Activated naive CD8-positive, alpha-beta T cell treated with anti-CD3 and anti-CD28 coated beads, Interleukin-2, amount 50 U/mL, for 24 hours (primary cell): ENCODE data around the gene ST6GALNAC3.
"Not testable (repeated sequence)": the region's sequence is repeated elsewhere in the genome, so short reads cannot be mapped to it uniquely, and the experiment has no call there.

Experiments
- ATAC-seq: fragments of 150-1000 bp; cut with Tn5 transposase; one replicate; pipeline ENCODE4 v1.10.0; 2021
- DNase-seq: peaks from one replicate; pipeline ENCODE4 v3.0.0; 2021
- H3K27ac Mint-ChIP-seq: one replicate; pipeline ENCODE4 v1.8.0; 2021; ENCODE audit warnings: mild to moderate bottlenecking, mixed read lengths
- H3K27me3 Mint-ChIP-seq: one replicate; pipeline ENCODE4 v1.8.0; 2021; ENCODE audit warnings: mixed read lengths
- H3K36me3 Mint-ChIP-seq: one replicate; pipeline ENCODE4 v1.8.0; 2021; ENCODE audit warnings: low read depth, mixed read lengths
- H3K4me1 Mint-ChIP-seq: one replicate; pipeline ENCODE4 v1.8.0; 2021; ENCODE audit warnings: mixed read lengths
- H3K4me3 Mint-ChIP-seq: one replicate; pipeline ENCODE4 v1.8.0; 2021; ENCODE audit warnings: mild to moderate bottlenecking, moderate library complexity, mixed read lengths
- H3K9me3 Mint-ChIP-seq: one replicate; pipeline ENCODE4 v1.8.0; 2021; ENCODE audit warnings: mixed read lengths

The ST6GALNAC3 gene

DNA sequence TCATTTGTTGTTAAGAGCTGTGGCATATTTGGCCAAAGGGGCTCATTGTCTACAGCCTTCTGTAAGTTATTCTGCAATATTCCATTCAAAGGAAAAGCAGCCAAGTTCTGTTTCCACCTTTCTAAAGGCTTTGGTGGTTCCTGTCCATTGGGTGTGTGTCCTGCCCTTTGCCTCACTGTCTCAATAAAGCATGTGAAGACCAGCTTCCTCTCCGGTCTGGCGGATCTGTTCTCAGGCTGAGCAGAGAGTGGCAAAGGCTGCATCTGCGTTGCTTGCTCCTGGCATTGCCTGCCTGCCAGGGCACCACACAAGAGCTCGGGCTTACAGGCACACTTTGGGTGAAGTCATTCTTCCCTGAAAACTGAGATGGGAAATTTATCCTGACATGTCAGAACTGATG is 34.9 kb downstream of the ST6GALNAC3 start:
- DNase-seq (no peak), ATAC-seq (no peak)
- Mint-ChIP-seq H3K27ac (no peak overlapping the region), H3K27me3 (no peaks in the 10 kb centered on the region), H3K36me3 (no peaks in the 10 kb centered on the region), H3K9me3 (no peaks in the 10 kb centered on the region), H3K4me3 (no peak overlapping the region), H3K4me1 (peaks cover 5% of the 10 kb centered on the region)

GRCh38 chr1:76109901-76110560 is 35.5 kb downstream of the ST6GALNAC3 start:
- no peaks in the 10 kb centered on the region for H3K9me3 Mint-ChIP-seq
- H3K4me3 Mint-ChIP-seq = no peak overlapping the region
- DNase-seq = no peak
- no peak overlapping the region for H3K27ac Mint-ChIP-seq
- no peak for ATAC-seq
- peaks cover 6% of the 10 kb centered on the region for H3K4me1 Mint-ChIP-seq
- H3K36me3 Mint-ChIP-seq = no peaks in the 10 kb centered on the region
- H3K27me3 Mint-ChIP-seq = no peaks in the 10 kb centered on the region

- ATAC-seq (no peak), DNase-seq (no peak)
- no peak overlapping the region for H3K27ac Mint-ChIP-seq
- H3K4me3 Mint-ChIP-seq = no peak overlapping the region
- H3K4me1 Mint-ChIP-seq = peaks cover 4% of the 10 kb centered on the region
- no peaks in the 10 kb centered on the region for H3K27me3 Mint-ChIP-seq
- no peaks in the 10 kb centered on the region for H3K9me3 Mint-ChIP-seq
- H3K36me3 Mint-ChIP-seq = no peaks in the 10 kb centered on the region
Measured at GRCh38 chr1:76110666-76111065, 36.1 kb downstream of the ST6GALNAC3 start.

DNA sequence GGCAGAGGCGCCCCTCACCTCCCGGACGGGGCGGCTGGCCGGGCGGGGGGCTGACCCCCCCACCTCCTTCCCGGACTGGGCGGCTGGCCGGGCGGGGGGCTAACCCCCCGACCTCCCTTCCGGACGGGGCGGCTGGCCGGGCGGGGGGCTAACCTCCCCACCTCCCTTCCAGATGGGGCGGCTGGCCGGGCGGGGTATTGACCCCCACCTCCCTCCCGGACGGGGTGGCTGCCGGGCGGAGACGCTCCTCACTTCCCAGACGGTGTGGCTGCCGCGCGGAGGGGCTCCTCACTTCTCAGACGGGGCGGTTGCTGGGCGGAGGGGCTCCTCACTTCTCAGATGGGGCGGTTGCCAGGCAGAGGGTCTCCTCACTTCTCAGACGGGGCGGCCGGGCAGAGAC is 37.8 kb downstream of the ST6GALNAC3 start:
- H3K4me1 Mint-ChIP-seq, H3K36me3 Mint-ChIP-seq, H3K27ac Mint-ChIP-seq, DNase-seq, H3K9me3 Mint-ChIP-seq, H3K4me3 Mint-ChIP-seq, H3K27me3 Mint-ChIP-seq, ATAC-seq: not testable (repeated sequence)

DNA sequence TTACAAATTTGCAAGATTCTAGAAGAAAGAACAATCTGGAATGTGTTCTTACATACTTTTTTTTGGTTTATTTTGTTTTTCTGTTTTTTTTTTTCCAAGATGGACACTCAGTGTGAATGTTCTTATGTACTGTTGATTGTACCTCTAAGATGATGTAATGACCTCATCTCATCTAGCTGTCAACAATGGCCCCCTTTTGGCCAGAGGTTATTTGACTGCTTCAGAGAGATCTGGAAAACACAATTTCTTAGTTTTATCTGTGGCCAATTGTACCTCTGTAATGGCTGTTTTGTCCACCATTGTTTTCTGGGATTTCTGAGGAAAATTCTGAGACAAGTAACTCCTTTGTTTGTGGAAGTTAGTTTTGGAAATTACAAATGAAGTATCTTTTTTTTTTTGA is 38.9 kb downstream of the ST6GALNAC3 start:
- Mint-ChIP-seq H3K27me3 (no peaks in the 10 kb centered on the region), H3K36me3 (no peaks in the 10 kb centered on the region), H3K4me1 (peaks cover 4% of the 10 kb centered on the region), H3K27ac (no peak overlapping the region), H3K9me3 (no peaks in the 10 kb centered on the region), H3K4me3 (no peak overlapping the region)
- DNase-seq = no peak
- ATAC-seq = no peak

- DNase-seq = no peak
- H3K27ac Mint-ChIP-seq = no peak overlapping the region
- no peak for ATAC-seq
- no peaks in the 10 kb centered on the region for H3K9me3 Mint-ChIP-seq
- H3K36me3 Mint-ChIP-seq = no peaks in the 10 kb centered on the region
- no peak overlapping the region for H3K4me3 Mint-ChIP-seq
- peaks cover 2% of the 10 kb centered on the region for H3K4me1 Mint-ChIP-seq
- no peaks in the 10 kb centered on the region for H3K27me3 Mint-ChIP-seq
Measured at GRCh38 chr1:76115171-76115570, 40.6 kb downstream of the ST6GALNAC3 start.

- Mint-ChIP-seq H3K36me3 (no peaks in the 10 kb centered on the region), H3K4me3 (no peak overlapping the region), H3K9me3 (no peaks in the 10 kb centered on the region), H3K27me3 (no peaks in the 10 kb centered on the region), H3K27ac (no peak overlapping the region), H3K4me1 (no peaks in the 10 kb centered on the region)
- DNase-seq (no peak), ATAC-seq (no peak)
Measured at GRCh38 chr1:76121850-76122249, 47.3 kb downstream of the ST6GALNAC3 start.

DNA sequence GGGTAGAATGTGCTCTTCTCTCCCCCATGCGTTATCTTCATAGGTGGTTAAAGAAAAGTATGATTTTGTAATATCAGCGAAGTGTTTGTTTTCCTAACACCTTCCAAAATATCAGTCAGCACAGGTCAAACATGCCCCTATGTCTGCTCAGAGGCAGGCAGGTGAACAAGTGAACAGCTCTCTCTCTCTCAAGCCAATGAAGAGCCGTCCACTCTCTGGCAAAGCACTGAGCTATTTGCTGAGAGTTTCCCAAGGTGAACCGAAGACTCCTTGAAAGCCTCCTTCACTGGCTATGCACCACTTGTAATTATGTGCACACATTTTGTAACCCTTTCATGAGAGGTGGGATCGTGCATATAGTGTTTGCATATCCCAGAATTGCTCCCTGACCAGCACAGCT is 47.7 kb downstream of the ST6GALNAC3 start:
- Mint-ChIP-seq H3K36me3 (no peaks in the 10 kb centered on the region), H3K4me3 (no peak overlapping the region), H3K4me1 (no peaks in the 10 kb centered on the region), H3K27ac (no peak overlapping the region), H3K27me3 (no peaks in the 10 kb centered on the region), H3K9me3 (no peaks in the 10 kb centered on the region)
- DNase-seq = no peak
- ATAC-seq = no peak

GRCh38 chr1:76123411-76124064 is 49.0 kb downstream of the ST6GALNAC3 start:
- H3K9me3 Mint-ChIP-seq, ATAC-seq, H3K4me3 Mint-ChIP-seq, H3K27me3 Mint-ChIP-seq, H3K36me3 Mint-ChIP-seq, H3K4me1 Mint-ChIP-seq, H3K27ac Mint-ChIP-seq, DNase-seq: not testable (repeated sequence)

DNA sequence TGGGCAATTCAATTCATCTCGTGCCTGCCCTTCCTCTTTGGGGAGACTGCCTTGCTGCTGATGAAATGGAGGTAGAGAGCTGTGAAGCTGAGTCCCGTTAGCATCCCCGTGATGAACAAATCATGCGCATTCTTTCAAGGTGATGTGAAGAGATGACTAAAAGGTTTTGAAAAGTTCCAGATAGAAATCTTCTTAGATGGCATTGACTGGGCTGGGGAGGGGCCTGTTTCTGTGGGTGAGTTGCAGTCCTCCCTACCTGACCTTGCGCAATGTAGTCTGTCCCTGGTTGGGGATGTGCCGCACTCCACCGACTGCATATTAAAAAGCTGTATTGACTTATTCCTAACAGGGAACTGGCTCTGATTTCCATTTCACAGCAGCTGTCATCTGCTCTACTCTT is 49.6 kb downstream of the ST6GALNAC3 start:
- Mint-ChIP-seq H3K4me1 (no peaks in the 10 kb centered on the region), H3K27ac (no peak overlapping the region), H3K9me3 (no peaks in the 10 kb centered on the region), H3K36me3 (no peaks in the 10 kb centered on the region), H3K27me3 (no peaks in the 10 kb centered on the region), H3K4me3 (no peak overlapping the region)
- DNase-seq (no peak), ATAC-seq (no peak)

DNA sequence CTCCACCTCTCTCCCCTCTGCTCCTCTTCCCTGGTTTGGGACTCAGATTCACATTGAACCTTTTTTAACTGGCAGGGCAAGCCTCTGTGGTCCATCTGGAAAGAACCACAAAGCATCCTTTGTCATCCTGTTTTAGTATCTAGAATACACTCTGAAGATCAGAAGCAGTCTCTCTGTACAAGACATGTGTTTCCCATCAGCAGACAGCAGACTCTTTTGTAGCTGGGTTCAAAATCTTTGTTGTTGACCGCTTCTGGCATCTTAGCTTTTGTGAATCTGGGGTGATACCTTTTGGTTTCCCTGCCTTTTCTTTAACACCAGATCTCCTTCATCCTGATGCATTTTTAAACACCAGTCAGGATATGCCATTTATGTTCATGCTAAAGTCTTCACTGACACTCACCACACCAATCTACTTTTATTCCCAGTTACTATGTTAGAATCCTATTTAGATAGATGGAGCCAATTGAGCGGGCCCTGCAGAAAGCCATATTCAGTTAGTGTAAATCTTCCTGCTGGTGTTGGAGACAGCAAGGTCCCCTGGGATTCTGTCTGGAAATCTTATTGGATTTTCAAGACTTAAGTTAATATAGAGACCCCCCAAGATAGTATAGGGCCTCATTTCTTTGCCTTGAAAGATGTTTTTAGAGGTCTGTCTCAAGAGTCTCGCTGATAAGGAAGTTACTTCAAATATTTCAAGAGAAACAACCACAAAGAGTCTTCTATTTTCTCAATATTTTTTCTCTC is 51.1 kb downstream of the ST6GALNAC3 start:
- no peaks in the 10 kb centered on the region for H3K27me3 Mint-ChIP-seq
- no peak for ATAC-seq
- H3K4me1 Mint-ChIP-seq = no peaks in the 10 kb centered on the region
- H3K27ac Mint-ChIP-seq = no peak overlapping the region
- H3K4me3 Mint-ChIP-seq = no peak overlapping the region
- DNase-seq = no peak
- no peaks in the 10 kb centered on the region for H3K9me3 Mint-ChIP-seq
- no peaks in the 10 kb centered on the region for H3K36me3 Mint-ChIP-seq

GRCh38 chr1:76128096-76128495 is 53.5 kb downstream of the ST6GALNAC3 start:
- Mint-ChIP-seq H3K36me3 (no peaks in the 10 kb centered on the region), H3K27ac (no peak overlapping the region), H3K9me3 (no peaks in the 10 kb centered on the region), H3K4me1 (no peaks in the 10 kb centered on the region), H3K27me3 (no peaks in the 10 kb centered on the region), H3K4me3 (no peak overlapping the region)
- DNase-seq = no peak
- ATAC-seq = no peak

DNA sequence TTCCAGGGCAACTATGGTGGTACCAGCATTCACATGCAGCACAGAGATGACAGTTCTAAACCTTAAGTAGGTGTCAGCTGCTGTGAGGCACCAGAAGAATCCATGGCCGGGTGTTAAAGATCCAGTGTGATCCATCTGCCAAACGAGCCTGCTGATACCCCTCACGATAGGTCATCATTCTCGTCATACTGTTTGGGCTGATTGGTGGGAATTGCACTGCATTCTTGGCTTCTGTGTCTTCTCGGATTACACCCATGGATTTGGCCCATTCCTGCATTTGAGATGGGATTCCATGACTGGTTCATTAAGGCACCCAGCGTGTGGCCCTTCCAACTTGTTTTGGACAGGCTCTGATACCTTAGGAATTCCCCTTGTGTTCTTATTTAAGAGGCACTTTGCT is 55.2 kb downstream of the ST6GALNAC3 start:
- no peak for DNase-seq
- H3K4me1 Mint-ChIP-seq = no peaks in the 10 kb centered on the region
- H3K4me3 Mint-ChIP-seq = no peak overlapping the region
- no peaks in the 10 kb centered on the region for H3K9me3 Mint-ChIP-seq
- H3K27me3 Mint-ChIP-seq = no peaks in the 10 kb centered on the region
- H3K36me3 Mint-ChIP-seq = no peaks in the 10 kb centered on the region
- no peak overlapping the region for H3K27ac Mint-ChIP-seq
- ATAC-seq = no peak

DNA sequence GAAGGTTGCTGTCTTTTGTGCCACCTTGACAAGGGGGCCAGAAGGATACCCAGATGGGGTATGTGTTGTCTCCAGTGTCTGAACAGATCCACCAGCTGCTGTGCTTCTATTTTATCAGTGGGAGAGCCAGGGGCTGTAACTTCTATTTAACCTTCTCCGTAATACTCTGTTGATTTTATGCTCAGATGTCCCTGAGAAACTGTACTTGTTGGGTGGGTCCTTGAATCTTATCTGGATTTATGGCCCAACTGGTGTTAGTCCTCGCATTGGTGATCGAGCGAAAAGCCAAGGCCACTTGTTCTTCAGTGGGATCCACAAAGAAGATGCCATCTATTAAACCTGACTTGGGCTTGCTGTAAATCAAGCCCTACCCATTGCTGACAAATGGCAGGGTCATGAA is 56.4 kb downstream of the ST6GALNAC3 start:
- Mint-ChIP-seq H3K4me3 (no peak overlapping the region), H3K9me3 (no peaks in the 10 kb centered on the region), H3K4me1 (no peaks in the 10 kb centered on the region), H3K36me3 (no peaks in the 10 kb centered on the region), H3K27me3 (no peaks in the 10 kb centered on the region), H3K27ac (no peak overlapping the region)
- DNase-seq = no peak
- no peak for ATAC-seq

GRCh38 chr1:76133977-76134376 is 59.4 kb downstream of the ST6GALNAC3 start:
- no peak overlapping the region for H3K27ac Mint-ChIP-seq
- DNase-seq (no peak), ATAC-seq (no peak)
- no peak overlapping the region for H3K4me3 Mint-ChIP-seq
- H3K27me3 Mint-ChIP-seq = no peaks in the 10 kb centered on the region
- no peaks in the 10 kb centered on the region for H3K9me3 Mint-ChIP-seq
- H3K4me1 Mint-ChIP-seq = peaks cover 2% of the 10 kb centered on the region
- no peaks in the 10 kb centered on the region for H3K36me3 Mint-ChIP-seq
